ENCODE data around the gene NRROS. TPM values are rescaled to one million over a fixed set of nuclear protein-coding genes. Genes with fewer than 3 reads are reported as not detected.

Gene NRROS
- total and polyA plus RNA-seq, 2 of the 4 experiments (the other 2 are of a cell fraction): 0.10 TPM; not detected in 1

- no peak overlapping the region for H2AFZ ChIP-seq (replicated peaks; ENCODE audit: low read length, poor library complexity)
- H3K4me3 ChIP-seq (ENCODE audit: insufficient read depth, low read depth, low read length): no peak overlapping the region
- in situ Hi-C loops (cut with MboI; ENCODE audit: low sequenced_read_pairs) (no loop called here), dilution Hi-C loops (cut with HindIII; ENCODE audit: low sequenced_read_pairs, unreplicated experiment) (no loop called here), intact Hi-C loops (cut with micrococcal nuclease) (no loop called here)
- H2BK5ac ChIP-seq (ENCODE audit: low read depth, low read length, poor library complexity, severe bottlenecking): no peak overlapping the region
- H2AK5ac ChIP-seq (ENCODE audit: low read depth, low read length): no peak overlapping the region
- no TSS peak for BruUV-seq (replicated peaks)
- no peak overlapping the region for H3K56ac ChIP-seq (ENCODE audit: extremely low read depth, insufficient read depth, low read length)
- no peak overlapping the region for H2BK15ac ChIP-seq (ENCODE audit: low read depth, low read length)
- no peak overlapping the region for H3K18ac ChIP-seq (ENCODE audit: low read depth, low read length)
- H2BK20ac ChIP-seq (ENCODE audit: low read depth, low read length): no peak overlapping the region
- no peak overlapping the region for H3K27ac ChIP-seq (ENCODE audit: insufficient read depth, low read length)
- no peak overlapping the region for H3K4me2 ChIP-seq (ENCODE audit: low read depth, low read length)
- H3K9me3 ChIP-seq (ENCODE audit: control insufficient read depth, insufficient read depth, low read length): no peaks in the 10 kb centered on the region
- POLR2A ChIA-PET (ENCODE audit: unreplicated experiment): no interaction called here
- no peak overlapping the region for H4K91ac ChIP-seq (ENCODE audit: insufficient read depth, low read depth, low read length)
- no peak overlapping the region for H4K5ac ChIP-seq (ENCODE audit: low read depth, low read length)
- H2BK120ac ChIP-seq (ENCODE audit: low read depth, low read length): no peak overlapping the region
- no peak overlapping the region for H3K9ac ChIP-seq (ENCODE audit: low read depth, low read length)
- no peak for DNase-seq
- no peak overlapping the region for H3K23ac ChIP-seq (ENCODE audit: low read depth, low read length)
- no peak overlapping the region; the same call in 1 of the 2 replicates for H3K4ac ChIP-seq (ENCODE audit: low read depth, low read length)
- no peaks in the 10 kb centered on the region for H3K36me3 ChIP-seq (ENCODE audit: control insufficient read depth, insufficient read depth, low read length)
- CTCF ChIA-PET: no interaction called here
- no peak overlapping the region for H3K14ac ChIP-seq (replicated peaks; ENCODE audit: low read depth, low read length)
- no peaks in the 10 kb centered on the region for H3K27me3 ChIP-seq (ENCODE audit: control insufficient read depth, insufficient read depth, low read length)
- H2AK9ac ChIP-seq (replicated peaks; ENCODE audit: low read depth, low read length, poor library complexity): no peak overlapping the region
- peaks cover 2% of the 10 kb centered on the region for H3K4me1 ChIP-seq (ENCODE audit: control insufficient read depth, insufficient read depth, low read length)
- no peak for ATAC-seq (ENCODE audit: low read depth)
- H4K20me1 ChIP-seq (ENCODE audit: insufficient read depth, low read length): peaks cover 3% of the 10 kb centered on the region; the same call in 1 of the 2 replicates
- WGBS, 2 experiments (ENCODE audit: extremely low coverage in 2 of 2, insufficient read length in 1 of 2): 65% methylated on average over 6 of the region's 15 CpGs; no CpG with 5 or more reads in 1 of the 2 experiments
- no peak for TF ChIP-seq CEBPB (IDR thresholded peaks at IDR 0.05; ENCODE audit: low read depth, low read length)
- TF ChIP-seq NFE2L2 (IDR thresholded peaks at IDR 0.05; ENCODE audit: low read depth, low read length): no peak
- TF ChIP-seq MAFK (IDR thresholded peaks at IDR 0.05; ENCODE audit: low read depth, low read length): no peak
- no peak for TF ChIP-seq RAD21 (IDR thresholded peaks at IDR 0.05; ENCODE audit: low read length)
- TF ChIP-seq ELK1 (IDR thresholded peaks at IDR 0.05; ENCODE audit: borderline replicate concordance, low read depth, low read length): no peak
- no peak for TF ChIP-seq MAZ (IDR thresholded peaks at IDR 0.05; ENCODE audit: borderline replicate concordance, low read depth, low read length)
- no peak for TF ChIP-seq POLR2A (IDR thresholded peaks at IDR 0.05; ENCODE audit: low read depth, low read length)
- no peak for TF ChIP-seq CHD1 (IDR thresholded peaks at IDR 0.05; ENCODE audit: low read depth, low read length)
- TF ChIP-seq CTCF (conservative IDR thresholded peaks at IDR 0.05; ENCODE audit: low read depth, low read length): no peak
- TF ChIP-seq RCOR1 (IDR thresholded peaks at IDR 0.05; ENCODE audit: insufficient replicate concordance, low read length): no peak
- H3K9me1 ChIP-seq (ENCODE audit: insufficient read depth, low read length): peaks cover 6% of the 10 kb centered on the region; the same call in 1 of the 2 replicates
- H4K8ac ChIP-seq (ENCODE audit: low read depth in 2 of 2, low read length in 2 of 2): no peak overlapping the region
- no peaks in the 10 kb centered on the region for H3K79me1 ChIP-seq (ENCODE audit: low read depth in 1 of 2, low read length in 2 of 2)
Observed at GRCh38 chr3:196652961-196653795, 13.7 kb downstream of the NRROS start.

All from IMR-90 (cell line).